Thoracic aorta (tissue), 2 donors: Measurements from ENCODE around the gene KMT2B. TPM values are rescaled to one million over a fixed set of nuclear protein-coding genes. Genes with fewer than 3 reads are reported as not detected.

Source experiments
- ATAC-seq: fragments of 150-250 bp; one replicate; pipeline ENCODE4 v1.8.0; 2017; ENCODE audit warnings: low read depth; ENCODE audit not compliant: insufficient number of reproducible peaks, low FRiP score
- DNase-seq: peaks from one replicate; pipeline ENCODE4 v3.0.0-alpha.2; 2020; ENCODE audit warnings: low spot score
- H3K27ac ChIP-seq, 2 donors: fragments of 200-600 bp; sonication (generic); 1 replicate in 1 of 2; 2 replicates in 1 of 2; pipeline ENCODE4 v1.5.1; 2016; ENCODE audit warnings: mild to moderate bottlenecking in 2 of 2, moderate library complexity in 2 of 2
- H3K27me3 ChIP-seq: fragments of 200-600 bp; sonication (generic); replicated peaks from 2 replicates; pipeline ENCODE4 v1.6.0; 2016; ENCODE audit warnings: mild to moderate bottlenecking; ENCODE audit not compliant: insufficient read depth
- H3K36me3 ChIP-seq: fragments of 200-600 bp; sonication (generic); one replicate; pipeline ENCODE4 v1.5.1; 2016
- H3K4me1 ChIP-seq, 2 donors: fragments of 200-600 bp; sonication (generic); 1 replicate in 1 of 2; 2 replicates in 1 of 2; pipeline versions ENCODE4 v1.5.1 to v1.6.0; 2016; ENCODE audit warnings: low read depth in 2 of 2, mild to moderate bottlenecking in 1 of 2; ENCODE audit not compliant: control insufficient read depth in 1 of 2
- H3K4me3 ChIP-seq: fragments of 200-600 bp; sonication (generic); 2 replicates; pipeline ENCODE4 v1.5.1; 2016; ENCODE audit warnings: mild to moderate bottlenecking
- H3K9me3 ChIP-seq: fragments of 200-600 bp; sonication (generic); 2 replicates; pipeline ENCODE4 v1.5.1; 2016
- total RNA-seq, 2 donors: library from RNA; depleted of rRNA; stranded (reverse); fragments of >200 nt; gene quantifications; one replicate each; pipeline versions ENCODE4 v1.1.0 to v1.2.3, GENCODE V29; 2016
- TF ChIP-seq, protein P1 (sequence below): fragments of 200-600 bp; sonication (generic); IDR thresholded peaks from one replicate; pipeline ENCODE4 v1.5.1; 2019; ENCODE audit warnings: antibody characterized with exemption

Gene KMT2B
- total RNA-seq, 2 donors from 2014 or later, result 26.4 to 31.3 TPM

- no peak for DNase-seq
- ATAC-seq, result no peak
- Histone ChIP-seq H3K4me1 (peaks cover under 1 to 5% of the 10 kb centered on the region in 2 donors), H3K9me3 (no peaks in the 10 kb centered on the region), H3K4me3 (no peak overlapping the region), H3K27me3 (no peaks in the 10 kb centered on the region), H3K27ac (no peak overlapping the region), H3K36me3 (peaks cover 88% of the 10 kb centered on the region)
- TF ChIP-seq, protein P1, sequence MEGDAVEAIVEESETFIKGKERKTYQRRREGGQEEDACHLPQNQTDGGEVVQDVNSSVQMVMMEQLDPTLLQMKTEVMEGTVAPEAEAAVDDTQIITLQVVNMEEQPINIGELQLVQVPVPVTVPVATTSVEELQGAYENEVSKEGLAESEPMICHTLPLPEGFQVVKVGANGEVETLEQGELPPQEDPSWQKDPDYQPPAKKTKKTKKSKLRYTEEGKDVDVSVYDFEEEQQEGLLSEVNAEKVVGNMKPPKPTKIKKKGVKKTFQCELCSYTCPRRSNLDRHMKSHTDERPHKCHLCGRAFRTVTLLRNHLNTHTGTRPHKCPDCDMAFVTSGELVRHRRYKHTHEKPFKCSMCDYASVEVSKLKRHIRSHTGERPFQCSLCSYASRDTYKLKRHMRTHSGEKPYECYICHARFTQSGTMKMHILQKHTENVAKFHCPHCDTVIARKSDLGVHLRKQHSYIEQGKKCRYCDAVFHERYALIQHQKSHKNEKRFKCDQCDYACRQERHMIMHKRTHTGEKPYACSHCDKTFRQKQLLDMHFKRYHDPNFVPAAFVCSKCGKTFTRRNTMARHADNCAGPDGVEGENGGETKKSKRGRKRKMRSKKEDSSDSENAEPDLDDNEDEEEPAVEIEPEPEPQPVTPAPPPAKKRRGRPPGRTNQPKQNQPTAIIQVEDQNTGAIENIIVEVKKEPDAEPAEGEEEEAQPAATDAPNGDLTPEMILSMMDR, result no peak
These were observed 6.8 kb downstream of the KMT2B start for GRCh38 chr19:35724560-35724959.

GRCh38 chr19:35725216-35725861 lies 7.5 kb downstream of the KMT2B start:
- peaks cover 96% of the 10 kb centered on the region for H3K36me3 ChIP-seq
- ATAC-seq, result no peak
- TF ChIP-seq, protein P1, result no peak
- no peaks in the 10 kb centered on the region for H3K4me1 ChIP-seq
- H3K4me3 ChIP-seq, result no peak overlapping the region
- H3K27ac ChIP-seq, result no peak overlapping the region
- H3K27me3 ChIP-seq, result no peaks in the 10 kb centered on the region
- no peaks in the 10 kb centered on the region for H3K9me3 ChIP-seq
- DNase-seq, result no peak

DNA sequence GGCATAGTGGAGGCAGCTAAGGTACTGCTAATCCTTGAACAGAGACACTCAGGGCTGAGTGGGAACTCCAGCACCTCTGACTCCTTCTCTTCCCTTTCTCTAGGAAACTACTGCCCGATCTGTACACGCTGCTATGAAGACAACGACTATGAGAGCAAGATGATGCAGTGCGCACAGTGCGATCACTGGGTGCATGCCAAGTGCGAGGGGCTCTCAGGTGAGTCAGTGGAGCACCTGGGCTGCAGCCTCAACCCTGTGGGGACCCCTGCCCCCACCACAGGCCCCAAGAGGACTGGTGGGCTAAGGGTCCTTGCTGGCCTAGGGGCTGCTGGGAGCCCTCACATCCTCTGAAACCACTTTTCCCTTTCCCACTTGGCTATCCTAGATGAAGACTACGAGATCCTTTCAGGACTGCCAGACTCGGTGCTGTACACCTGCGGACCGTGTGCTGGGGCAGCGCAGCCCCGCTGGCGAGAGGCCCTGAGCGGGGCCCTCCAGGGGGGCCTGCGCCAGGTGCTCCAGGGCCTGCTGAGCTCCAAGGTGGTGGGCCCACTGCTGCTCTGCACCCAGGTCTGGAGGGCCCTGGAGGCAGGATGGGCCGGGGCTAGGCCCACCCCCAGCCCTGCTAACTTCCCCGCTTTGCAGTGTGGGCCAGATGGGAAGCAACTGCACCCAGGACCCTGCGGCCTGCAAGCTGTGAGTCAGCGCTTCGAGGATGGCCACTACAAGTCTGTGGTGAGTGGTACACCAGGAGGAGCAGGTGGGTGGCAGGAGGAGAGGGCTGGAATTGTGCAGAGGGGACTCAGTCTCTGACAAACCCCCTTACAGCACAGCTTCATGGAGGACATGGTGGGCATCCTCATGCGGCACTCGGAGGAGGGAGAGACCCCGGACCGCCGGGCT lies 9.5 kb downstream of the KMT2B start:
- H3K36me3 ChIP-seq, result peaks cover 95% of the 10 kb centered on the region
- no peak overlapping the region for H3K4me3 ChIP-seq
- DNase-seq, result no peak
- no peak for ATAC-seq
- H3K9me3 ChIP-seq, result no peaks in the 10 kb centered on the region
- no peaks in the 10 kb centered on the region for H3K4me1 ChIP-seq
- H3K27me3 ChIP-seq, result no peaks in the 10 kb centered on the region
- no peak overlapping the region for H3K27ac ChIP-seq
- TF ChIP-seq, protein P1, result no peak

DNA sequence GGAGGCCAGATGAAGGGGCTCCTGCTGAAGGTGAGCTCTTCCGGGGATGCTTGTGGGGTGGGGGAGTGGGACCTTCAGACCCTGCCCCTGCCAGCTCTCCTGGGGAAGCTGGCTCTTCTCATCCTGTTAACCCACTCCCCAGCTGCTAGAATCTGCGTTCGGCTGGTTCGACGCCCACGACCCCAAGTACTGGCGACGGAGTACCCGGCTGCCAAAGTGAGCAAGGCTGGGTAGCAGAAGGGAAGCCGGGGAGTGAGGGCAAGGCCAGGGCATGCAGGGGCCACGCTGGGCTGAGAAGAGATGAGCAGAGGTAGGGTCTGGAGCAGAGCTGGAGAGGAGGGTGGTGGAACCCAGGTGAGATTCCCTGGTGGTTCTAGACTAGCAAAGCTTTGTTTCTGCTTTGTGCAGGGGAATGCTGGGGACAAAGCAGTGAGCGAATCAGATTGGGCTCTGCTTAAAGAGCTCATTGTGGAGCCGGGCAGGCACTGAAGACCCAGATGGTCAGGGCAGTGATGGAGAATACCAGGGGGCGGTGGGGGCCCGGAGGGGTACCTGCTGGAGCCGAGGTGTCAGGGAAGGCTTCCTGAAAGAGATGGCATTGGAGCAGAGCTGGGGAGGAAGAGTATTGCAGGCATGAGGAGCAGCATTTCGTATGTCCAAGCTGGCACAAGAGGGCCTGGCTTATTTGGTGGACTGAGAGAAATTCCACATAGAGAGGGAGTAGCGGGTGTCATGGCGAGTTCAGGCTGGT lies 10.3 kb downstream of the KMT2B start:
- H3K9me3 ChIP-seq, result no peaks in the 10 kb centered on the region
- DNase-seq, result no peak
- TF ChIP-seq, protein P1, result no peak
- H3K27ac ChIP-seq, result no peak overlapping the region
- ATAC-seq, result no peak
- H3K36me3 ChIP-seq, result peaks cover 90% of the 10 kb centered on the region
- no peaks in the 10 kb centered on the region for H3K27me3 ChIP-seq
- no peaks in the 10 kb centered on the region for H3K4me1 ChIP-seq
- no peak overlapping the region for H3K4me3 ChIP-seq

DNA sequence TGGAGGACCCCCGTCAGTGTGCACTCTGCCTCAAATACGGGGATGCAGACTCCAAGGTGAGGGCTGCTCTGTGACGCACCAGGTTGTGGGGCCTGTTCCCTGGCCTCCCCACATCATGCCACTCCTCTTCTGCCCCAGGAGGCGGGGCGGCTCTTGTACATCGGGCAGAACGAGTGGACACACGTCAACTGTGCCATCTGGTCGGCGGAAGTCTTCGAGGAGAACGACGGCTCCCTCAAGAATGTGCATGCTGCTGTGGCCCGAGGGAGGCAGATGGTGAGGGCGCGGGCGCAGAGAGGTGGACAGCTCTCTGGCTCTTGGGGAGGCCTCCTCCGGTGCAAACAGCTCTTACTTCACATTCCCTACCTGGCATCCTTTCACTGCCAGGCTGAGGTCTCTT lies 11.2 kb downstream of the KMT2B start:
- ATAC-seq (no peak), DNase-seq (no peak)
- no peaks in the 10 kb centered on the region for H3K4me1 ChIP-seq
- peaks cover 88% of the 10 kb centered on the region for H3K36me3 ChIP-seq
- H3K4me3 ChIP-seq, result no peak overlapping the region
- TF ChIP-seq, protein P1, result no peak
- H3K9me3 ChIP-seq, result no peaks in the 10 kb centered on the region
- H3K27ac ChIP-seq, result no peak overlapping the region
- H3K27me3 ChIP-seq, result no peaks in the 10 kb centered on the region
